Activated CD4-positive, alpha-beta memory T cell treated with anti-CD3 and anti-CD28 coated beads for 36 hours (primary cell): ENCODE measurements around the gene CDV3. TPM values are rescaled to one million over a fixed set of nuclear protein-coding genes. Genes with fewer than 3 reads are reported as not detected.
"Not testable (repeated sequence)": the region's sequence is repeated elsewhere in the genome, so short reads cannot be mapped to it uniquely, and the experiment has no call there.

ENCODE experiments used
- CTCF ChIA-PET: fragments of 350-600 bp; sonication (Branson Sonifier 250); formaldehyde crosslinking; loops from one replicate; lab custom pipeline; 2021; ENCODE audit warnings: antibody characterized with exemption, inconsistent platforms; lab: Charles Lee
- POLR2A ChIA-PET: fragments of 350-600 bp; sonication (Branson Sonifier 250); formaldehyde crosslinking; loops from one replicate; lab custom pipeline; 2021; ENCODE audit warnings: antibody characterized with exemption; lab: Charles Lee
- DNase-seq: peaks from one replicate; pipeline ENCODE4 v3.0.0-alpha.2; 2020
- H3K27ac Mint-ChIP-seq: one replicate; pipeline ENCODE4 v1.8.0; 2021; ENCODE audit warnings: mixed read lengths
- H3K27me3 Mint-ChIP-seq: one replicate; pipeline ENCODE4 v1.8.0; 2021; ENCODE audit warnings: mixed read lengths
- H3K36me3 Mint-ChIP-seq: one replicate; pipeline ENCODE4 v1.8.0; 2021; ENCODE audit warnings: mixed read lengths
- H3K4me1 Mint-ChIP-seq: one replicate; pipeline ENCODE4 v1.8.0; 2021; ENCODE audit warnings: low read depth, mixed read lengths
- H3K4me3 Mint-ChIP-seq: one replicate; pipeline ENCODE4 v1.8.0; 2021; ENCODE audit warnings: mild to moderate bottlenecking, mixed read lengths
- H3K9me3 Mint-ChIP-seq: one replicate; pipeline ENCODE4 v1.8.0; 2021; ENCODE audit warnings: mixed read lengths
- intact Hi-C: fragments of 100-400 bp; cut with micrococcal nuclease; formaldehyde crosslinking; loops from one replicate; pipeline ENCODE4 v1.15.1; 2023
- total RNA-seq, 2 experiments: library from RNA; stranded (reverse); gene quantifications; one replicate each; pipeline ENCODE4 v1.2.3, GENCODE V29; 2021

Gene CDV3
- total RNA-seq: 100 to 1,000 TPM; 204 to 209 TPM

- POLR2A ChIA-PET: interaction anchor here (0.6 to 4.0 kb wide), 22 partner anchors 9 to 858 kb away, joined by 3 to 31 read pairs (median 4); partner anchors contain the start of gene TOPBP1
- H3K4me1 Mint-ChIP-seq: peaks cover 58% of the 10 kb centered on the region
- H3K36me3 Mint-ChIP-seq: peaks cover 40% of the 10 kb centered on the region
- peak within 1 kb of the TSS; percentile 99 for H3K27ac Mint-ChIP-seq
- CTCF ChIA-PET: interaction anchor here (0.6 to 4.4 kb wide), 7 partner anchors 22 to 1099 kb away, joined by 3 to 30 read pairs (median 7); no protein-coding TSS in a partner anchor
- intact Hi-C loops: loop anchor here (1.0 to 10.0 kb wide), 15 partner anchors 22 to 1157 kb away; partner anchors contain the start of genes CEP63, DNAJC13, NPHP3 and SRPRB
- H3K9me3 Mint-ChIP-seq: no peaks in the 10 kb centered on the region
- DNase-seq: no peak
- H3K27me3 Mint-ChIP-seq: no peaks in the 10 kb centered on the region
- H3K4me3 Mint-ChIP-seq: peak within 1 kb of the TSS; percentile 99
Observed at GRCh38 chr3:133573629-133574194, at the start of gene CDV3. Gene CDV3 (plus strand): TSS chr3:133573686. CDS start chr3:133574045, 359 bp downstream.

- H3K4me1 Mint-ChIP-seq, H3K4me3 Mint-ChIP-seq, H3K36me3 Mint-ChIP-seq, H3K27ac Mint-ChIP-seq, CTCF ChIA-PET, H3K9me3 Mint-ChIP-seq, DNase-seq, intact Hi-C loops, H3K27me3 Mint-ChIP-seq, POLR2A ChIA-PET: not testable (repeated sequence)
Observed at GRCh38 chr3:133523758-133524157, 49.7 kb upstream of the CDV3 start.

GRCh38 chr3:133525435-133525834, 48.1 kb upstream of the CDV3 start:
- DNase-seq: no peak
- Mint-ChIP-seq H3K27ac (no peak overlapping the region), H3K27me3 (no peaks in the 10 kb centered on the region), H3K4me3 (no peak overlapping the region), H3K4me1 (no peaks in the 10 kb centered on the region), H3K9me3 (peaks cover 3% of the 10 kb centered on the region), H3K36me3 (no peaks in the 10 kb centered on the region)
- POLR2A ChIA-PET: no interaction called here
- intact Hi-C loops: no loop called here
- CTCF ChIA-PET: interaction anchor here (0.7 kb wide), 1 partner anchor 39 kb away, joined by 3 read pairs; no protein-coding TSS in a partner anchor

GRCh38 chr3:133527081-133527715, 46.3 kb upstream of the CDV3 start:
- Mint-ChIP-seq H3K27ac (no peak overlapping the region), H3K4me3 (no peak overlapping the region), H3K27me3 (no peaks in the 10 kb centered on the region), H3K36me3 (no peaks in the 10 kb centered on the region), H3K4me1 (no peaks in the 10 kb centered on the region), H3K9me3 (peaks cover 3% of the 10 kb centered on the region)
- intact Hi-C loops: no loop called here
- ChIA-PET POLR2A (no interaction called here), CTCF (no interaction called here)
- DNase-seq: no peak

GRCh38 chr3:133529809-133530208, 43.7 kb upstream of the CDV3 start:
- no peaks in the 10 kb centered on the region for H3K27me3 Mint-ChIP-seq
- no peaks in the 10 kb centered on the region for H3K36me3 Mint-ChIP-seq
- H3K4me3 Mint-ChIP-seq: no peak overlapping the region
- intact Hi-C loops: no loop called here
- no peak for DNase-seq
- H3K27ac Mint-ChIP-seq: no peak overlapping the region
- H3K4me1 Mint-ChIP-seq: no peaks in the 10 kb centered on the region
- POLR2A ChIA-PET: no interaction called here
- CTCF ChIA-PET: no interaction called here
- H3K9me3 Mint-ChIP-seq: peaks cover 3% of the 10 kb centered on the region

GRCh38 chr3:133531981-133532380, 41.5 kb upstream of the CDV3 start:
- no peak overlapping the region for H3K4me3 Mint-ChIP-seq
- no peaks in the 10 kb centered on the region for H3K27me3 Mint-ChIP-seq
- no peaks in the 10 kb centered on the region for H3K36me3 Mint-ChIP-seq
- no peak overlapping the region for H3K27ac Mint-ChIP-seq
- H3K9me3 Mint-ChIP-seq: peaks cover 3% of the 10 kb centered on the region
- POLR2A ChIA-PET: no interaction called here
- DNase-seq: no peak
- CTCF ChIA-PET: no interaction called here
- H3K4me1 Mint-ChIP-seq: no peaks in the 10 kb centered on the region
- intact Hi-C loops: no loop called here

- Mint-ChIP-seq H3K27ac (no peak overlapping the region), H3K4me3 (no peak overlapping the region), H3K4me1 (no peaks in the 10 kb centered on the region), H3K9me3 (peaks cover 4% of the 10 kb centered on the region), H3K36me3 (no peaks in the 10 kb centered on the region), H3K27me3 (no peaks in the 10 kb centered on the region)
- intact Hi-C loops: no loop called here
- POLR2A ChIA-PET: no interaction called here
- CTCF ChIA-PET: interaction anchor here (1.0 kb wide), 1 partner anchor 80 kb away, joined by 3 read pairs; no protein-coding TSS in a partner anchor
- no peak for DNase-seq
Observed at GRCh38 chr3:133532951-133533350, 40.5 kb upstream of the CDV3 start.

GRCh38 chr3:133535971-133536881, 37.3 kb upstream of the CDV3 start:
- H3K4me1 Mint-ChIP-seq: no peaks in the 10 kb centered on the region
- ChIA-PET CTCF (no interaction called here), POLR2A (no interaction called here)
- H3K27me3 Mint-ChIP-seq: no peaks in the 10 kb centered on the region
- H3K9me3 Mint-ChIP-seq: peaks cover 6% of the 10 kb centered on the region
- no peak overlapping the region for H3K27ac Mint-ChIP-seq
- peaks cover 2% of the 10 kb centered on the region for H3K36me3 Mint-ChIP-seq
- intact Hi-C loops: no loop called here
- no peak for DNase-seq
- no peak overlapping the region for H3K4me3 Mint-ChIP-seq

- H3K36me3 Mint-ChIP-seq, POLR2A ChIA-PET, CTCF ChIA-PET, H3K27me3 Mint-ChIP-seq, DNase-seq, intact Hi-C loops, H3K4me3 Mint-ChIP-seq, H3K27ac Mint-ChIP-seq, H3K9me3 Mint-ChIP-seq, H3K4me1 Mint-ChIP-seq: not testable (repeated sequence)
Observed at GRCh38 chr3:133537131-133537530, 36.4 kb upstream of the CDV3 start.

GRCh38 chr3:133538154-133538553, 35.3 kb upstream of the CDV3 start:
- DNase-seq: no peak
- Mint-ChIP-seq H3K4me1 (no peaks in the 10 kb centered on the region), H3K9me3 (peaks cover 6% of the 10 kb centered on the region), H3K36me3 (peaks cover 2% of the 10 kb centered on the region), H3K27me3 (no peaks in the 10 kb centered on the region), H3K27ac (no peak overlapping the region), H3K4me3 (no peak overlapping the region)
- intact Hi-C loops: no loop called here
- CTCF ChIA-PET: no interaction called here
- POLR2A ChIA-PET: no interaction called here

GRCh38 chr3:133540896-133541674, 32.4 kb upstream of the CDV3 start:
- POLR2A ChIA-PET: no interaction called here
- intact Hi-C loops: no loop called here
- no peak overlapping the region for H3K4me3 Mint-ChIP-seq
- DNase-seq: no peak
- no peak overlapping the region for H3K27ac Mint-ChIP-seq
- CTCF ChIA-PET: no interaction called here
- H3K4me1 Mint-ChIP-seq: no peaks in the 10 kb centered on the region
- H3K27me3 Mint-ChIP-seq: no peaks in the 10 kb centered on the region
- H3K9me3 Mint-ChIP-seq: peaks cover 6% of the 10 kb centered on the region
- H3K36me3 Mint-ChIP-seq: peaks cover 2% of the 10 kb centered on the region
